Breast epithelium (tissue), 4 donors: Measurements from ENCODE around the gene KYNU. TPM values are rescaled to one million over a fixed set of nuclear protein-coding genes. Genes with fewer than 3 reads are reported as not detected.
A peak's percentile ranks its signal among the peaks of the same experiment; 100 is the strongest.
"Not testable (repeated sequence)": the region's sequence is repeated elsewhere in the genome, so short reads cannot be mapped to it uniquely, and the experiment has no call there.

Source experiments
- DNase-seq, 2 donors: peaks; one replicate each; pipeline ENCODE4 v3.0.0-alpha.2; 2019; ENCODE audit warnings: low spot score in 2 of 2
- H3K27ac ChIP-seq, 2 donors: fragments of 200-600 bp; sonication (generic) in 1 of 2; one replicate each; pipeline ENCODE4 v1.5.1; 2016 to 2019; ENCODE audit warnings: mild to moderate bottlenecking in 1 of 2
- H3K27me3 ChIP-seq, 2 donors: fragments of 200-600 bp; sonication (generic) in 1 of 2; one replicate each; pipeline versions ENCODE4 v1.5.1 to v1.6.0; 2017 to 2019; ENCODE audit warnings: control low read depth in 1 of 2, mild to moderate bottlenecking in 1 of 2
- H3K36me3 ChIP-seq: fragments of 200-600 bp; one replicate; pipeline ENCODE4 v1.5.1; 2019
- H3K4me1 ChIP-seq, 2 donors: fragments of 200-600 bp; sonication (generic); one replicate each; pipeline ENCODE4 v1.5.1; 2016 to 2019; ENCODE audit warnings: control low read depth in 1 of 2
- H3K4me3 ChIP-seq, 3 donors: fragments of 200-600 bp; sonication (generic); 1 replicate in 2 of 3; 2 replicates in 1 of 3; pipeline ENCODE4 v1.5.1; 2016 to 2019; ENCODE audit warnings: mild to moderate bottlenecking in 3 of 3, moderate library complexity in 2 of 3
- H3K9me3 ChIP-seq, 2 donors: fragments of 200-600 bp; sonication (generic) in 1 of 2; one replicate each; pipeline ENCODE4 v1.5.1; 2016 to 2019; ENCODE audit warnings: control low read depth in 1 of 2
- POLR2A ChIP-seq: fragments of 450-650 bp; IDR thresholded peaks from one replicate; pipeline ENCODE4 v1.6.1; 2016; ENCODE audit warnings: antibody characterized with exemption, mild to moderate bottlenecking, moderate library complexity
- POLR2AphosphoS5 ChIP-seq, 3 donors: sonication (generic); formaldehyde crosslinking; IDR thresholded peaks; one replicate each; pipeline ENCODE4 v1.6.1; 2017; ENCODE audit warnings: antibody characterized with exemption in 3 of 3
- intact Hi-C: fragments of 100-400 bp; cut with DNase I; formaldehyde crosslinking; loops from one replicate; pipeline ENCODE4 v1.15.1; 2023; ENCODE audit warnings: low total_unique reads
- total RNA-seq, 3 donors: library from RNA; depleted of rRNA; stranded (reverse); fragments of >200 nt; gene quantifications; one replicate each; pipeline ENCODE4 v1.1.0, GENCODE V29; 2016
- TF ChIP-seq, protein P1 (sequence below), 3 donors: fragments of 450-650 bp; IDR thresholded peaks; one replicate each; pipeline ENCODE4 v1.5.1; 2016 to 2017; ENCODE audit warnings: antibody characterized with exemption in 3 of 3, mild to moderate bottlenecking in 3 of 3, moderate library complexity in 3 of 3

Gene KYNU
- total RNA-seq, 3 donors from 2014 or later: 6.9 to 13.1 (median 11.7) TPM

DNA sequence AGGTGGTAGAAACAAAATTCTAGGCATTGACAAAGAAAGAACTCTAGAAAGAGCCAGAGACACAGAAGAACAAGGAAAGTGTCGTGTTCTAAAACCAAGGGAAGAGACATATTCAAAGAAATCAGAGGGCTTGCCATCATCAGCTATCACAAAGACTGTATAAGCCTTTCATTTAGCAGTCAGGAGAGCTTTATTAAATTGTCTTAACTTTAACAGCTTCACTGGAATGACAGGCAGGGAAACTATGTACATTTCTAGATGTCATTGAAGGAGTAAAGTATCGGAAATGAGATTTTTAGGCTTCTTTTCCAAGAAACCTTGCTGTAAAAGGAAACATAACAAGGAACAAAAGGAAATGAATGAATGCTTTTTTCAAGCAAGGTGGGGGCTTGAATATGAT, 15.8 kb downstream of the KYNU start:
- intact Hi-C loops: no loop called here
- H3K36me3 ChIP-seq: no peaks in the 10 kb centered on the region
- H3K27ac ChIP-seq: no peak overlapping the region

DNA sequence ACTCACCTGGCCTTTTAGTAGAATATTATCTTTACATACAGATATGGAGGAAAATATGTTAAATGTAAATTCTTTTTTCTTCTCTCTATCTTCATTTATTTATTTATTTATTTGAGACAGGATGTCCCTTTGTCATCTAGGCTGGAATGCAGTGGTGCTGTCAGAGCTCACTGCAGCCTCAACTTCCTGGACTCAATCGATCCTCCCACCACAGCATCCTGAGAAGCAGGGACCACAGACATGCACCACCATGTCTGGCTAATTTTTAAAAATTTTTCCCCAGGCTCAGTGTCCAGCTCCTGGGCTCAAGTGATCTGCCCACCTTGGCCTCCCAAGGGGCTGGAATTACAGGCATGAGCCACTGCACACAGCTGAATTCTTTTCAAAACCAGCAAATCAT, 20.3 kb downstream of the KYNU start:
- no peak for DNase-seq
- no peaks in the 10 kb centered on the region for H3K27me3 ChIP-seq
- H3K36me3 ChIP-seq: no peaks in the 10 kb centered on the region
- H3K4me3 ChIP-seq: no peak overlapping the region
- no peak for TF ChIP-seq POLR2A
- TF ChIP-seq POLR2AphosphoS5 (IDR thresholded peaks at IDR 0.05): no peak
- TF ChIP-seq, protein P1, sequence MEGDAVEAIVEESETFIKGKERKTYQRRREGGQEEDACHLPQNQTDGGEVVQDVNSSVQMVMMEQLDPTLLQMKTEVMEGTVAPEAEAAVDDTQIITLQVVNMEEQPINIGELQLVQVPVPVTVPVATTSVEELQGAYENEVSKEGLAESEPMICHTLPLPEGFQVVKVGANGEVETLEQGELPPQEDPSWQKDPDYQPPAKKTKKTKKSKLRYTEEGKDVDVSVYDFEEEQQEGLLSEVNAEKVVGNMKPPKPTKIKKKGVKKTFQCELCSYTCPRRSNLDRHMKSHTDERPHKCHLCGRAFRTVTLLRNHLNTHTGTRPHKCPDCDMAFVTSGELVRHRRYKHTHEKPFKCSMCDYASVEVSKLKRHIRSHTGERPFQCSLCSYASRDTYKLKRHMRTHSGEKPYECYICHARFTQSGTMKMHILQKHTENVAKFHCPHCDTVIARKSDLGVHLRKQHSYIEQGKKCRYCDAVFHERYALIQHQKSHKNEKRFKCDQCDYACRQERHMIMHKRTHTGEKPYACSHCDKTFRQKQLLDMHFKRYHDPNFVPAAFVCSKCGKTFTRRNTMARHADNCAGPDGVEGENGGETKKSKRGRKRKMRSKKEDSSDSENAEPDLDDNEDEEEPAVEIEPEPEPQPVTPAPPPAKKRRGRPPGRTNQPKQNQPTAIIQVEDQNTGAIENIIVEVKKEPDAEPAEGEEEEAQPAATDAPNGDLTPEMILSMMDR (IDR thresholded peaks at IDR 0.05): no peak
- no peak overlapping the region for H3K27ac ChIP-seq
- intact Hi-C loops: no loop called here
- no peaks in the 10 kb centered on the region for H3K4me1 ChIP-seq
- no peaks in the 10 kb centered on the region for H3K9me3 ChIP-seq

More for the DNA sequence above, 15.8 kb downstream of the KYNU start:
- H3K27me3 ChIP-seq: no peaks in the 10 kb centered on the region
- TF ChIP-seq POLR2A: no peak
- no peaks in the 10 kb centered on the region for H3K9me3 ChIP-seq
- DNase-seq: no peak
- H3K4me1 ChIP-seq: no peaks in the 10 kb centered on the region
- no peak overlapping the region for H3K4me3 ChIP-seq

DNA sequence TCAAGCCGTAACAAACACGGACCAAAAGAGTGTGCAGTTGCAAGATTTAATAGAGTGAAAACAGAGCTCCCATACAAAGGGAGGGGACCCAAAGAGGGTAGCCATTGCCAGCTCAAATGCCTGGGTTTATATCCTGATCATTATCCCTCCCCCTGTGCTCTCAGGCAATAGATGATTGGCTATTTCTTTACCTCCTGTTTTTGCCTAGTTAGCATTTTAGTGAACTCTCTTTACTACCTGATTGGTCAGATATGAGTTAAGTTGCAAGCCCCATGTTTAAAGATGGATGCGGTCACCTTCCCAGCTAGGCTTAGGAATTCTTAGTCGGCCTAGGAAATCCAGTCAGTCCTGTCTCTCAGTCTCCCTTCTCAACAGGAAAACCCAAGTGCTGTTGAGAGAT, 22.9 kb downstream of the KYNU start:
- H3K27ac ChIP-seq, H3K9me3 ChIP-seq, H3K4me1 ChIP-seq, H3K27me3 ChIP-seq, DNase-seq, H3K36me3 ChIP-seq, intact Hi-C loops, H3K4me3 ChIP-seq: not testable (repeated sequence)

DNA sequence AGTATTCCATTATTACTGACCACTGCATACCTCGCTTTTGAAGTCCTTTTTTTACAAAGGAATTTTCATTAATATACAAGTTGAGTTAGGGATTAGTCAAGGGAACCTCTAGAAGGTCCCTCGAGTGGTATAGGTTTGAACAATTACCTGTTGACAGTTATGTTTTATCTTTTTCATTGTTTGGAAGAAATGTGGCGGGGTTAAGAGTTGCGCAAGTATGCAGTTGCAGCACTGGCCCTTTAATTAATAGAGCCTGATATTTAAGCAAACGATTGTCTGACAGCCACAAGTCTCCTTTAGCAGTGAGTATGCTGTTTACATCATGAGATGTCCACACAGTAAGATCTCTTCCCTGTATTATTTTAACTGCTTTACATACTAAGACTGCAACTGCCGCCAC, 24.3 kb downstream of the KYNU start:
- H3K9me3 ChIP-seq: no peaks in the 10 kb centered on the region
- no peak overlapping the region for H3K4me3 ChIP-seq
- intact Hi-C loops: no loop called here
- DNase-seq: no peak
- TF ChIP-seq POLR2A: no peak
- no peak for TF ChIP-seq POLR2AphosphoS5 (IDR thresholded peaks at IDR 0.05)
- TF ChIP-seq, protein P1 (IDR thresholded peaks at IDR 0.05): no peak
- H3K36me3 ChIP-seq: no peaks in the 10 kb centered on the region
- H3K4me1 ChIP-seq: no peaks in the 10 kb centered on the region
- H3K27me3 ChIP-seq: no peaks in the 10 kb centered on the region
- peak overlapping the region in 1 of 2 donors; percentile 78 for H3K27ac ChIP-seq

DNA sequence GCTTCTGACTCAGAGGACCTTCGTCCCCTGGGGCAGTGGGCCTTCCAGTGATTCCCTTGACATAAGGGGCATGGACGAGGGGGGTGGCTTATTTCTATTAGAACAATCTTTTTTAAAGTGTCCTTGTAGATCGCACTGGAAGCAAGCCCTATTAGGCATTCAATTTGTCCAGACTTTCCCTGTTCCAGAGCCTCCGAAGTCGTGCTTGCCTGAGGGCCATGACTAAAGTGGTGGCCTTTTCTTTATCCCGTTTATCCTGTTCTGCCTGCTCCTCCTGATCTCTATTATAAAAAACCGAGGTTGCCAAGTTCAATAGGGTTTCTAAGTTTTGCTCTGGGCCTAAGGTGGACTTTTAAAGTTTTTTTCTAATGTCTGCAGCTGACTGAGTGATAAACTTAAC, 26.3 kb downstream of the KYNU start:
- H3K9me3 ChIP-seq, H3K4me1 ChIP-seq, H3K36me3 ChIP-seq, intact Hi-C loops, H3K27me3 ChIP-seq, H3K4me3 ChIP-seq: not testable (repeated sequence)
- TF ChIP-seq POLR2AphosphoS5 (IDR thresholded peaks at IDR 0.05): peak in 1 of 3 donors; percentile 61
- DNase-seq: peak; percentile 59 to 66
- H3K27ac ChIP-seq: peak overlapping the region; percentile 78 to 79

DNA sequence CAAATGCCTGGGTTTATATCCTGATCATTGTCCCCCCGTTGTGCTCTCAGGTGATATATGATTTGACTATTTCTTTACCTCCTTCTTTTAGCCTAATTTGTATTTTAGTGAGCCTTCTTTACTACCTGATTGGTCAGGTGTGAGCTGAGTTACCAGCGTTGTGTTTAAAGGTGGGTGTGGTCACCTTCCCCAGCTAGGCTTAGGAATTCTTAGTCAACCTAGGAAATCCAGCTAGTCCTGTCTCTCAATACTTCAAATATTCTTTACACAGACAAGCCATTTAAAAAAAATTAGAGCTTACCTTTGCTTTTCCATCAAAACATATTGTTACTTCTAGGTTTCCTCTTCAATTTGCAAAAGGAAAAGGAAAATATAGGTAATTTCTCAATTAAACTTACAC, 30.2 kb downstream of the KYNU start:
- no peak for TF ChIP-seq POLR2A
- Histone ChIP-seq H3K4me3 (no peak overlapping the region), H3K27me3 (no peaks in the 10 kb centered on the region), H3K4me1 (no peaks in the 10 kb centered on the region), H3K9me3 (no peaks in the 10 kb centered on the region), H3K27ac (no peak overlapping the region), H3K36me3 (no peaks in the 10 kb centered on the region)
- DNase-seq: no peak
- intact Hi-C loops: no loop called here

DNA sequence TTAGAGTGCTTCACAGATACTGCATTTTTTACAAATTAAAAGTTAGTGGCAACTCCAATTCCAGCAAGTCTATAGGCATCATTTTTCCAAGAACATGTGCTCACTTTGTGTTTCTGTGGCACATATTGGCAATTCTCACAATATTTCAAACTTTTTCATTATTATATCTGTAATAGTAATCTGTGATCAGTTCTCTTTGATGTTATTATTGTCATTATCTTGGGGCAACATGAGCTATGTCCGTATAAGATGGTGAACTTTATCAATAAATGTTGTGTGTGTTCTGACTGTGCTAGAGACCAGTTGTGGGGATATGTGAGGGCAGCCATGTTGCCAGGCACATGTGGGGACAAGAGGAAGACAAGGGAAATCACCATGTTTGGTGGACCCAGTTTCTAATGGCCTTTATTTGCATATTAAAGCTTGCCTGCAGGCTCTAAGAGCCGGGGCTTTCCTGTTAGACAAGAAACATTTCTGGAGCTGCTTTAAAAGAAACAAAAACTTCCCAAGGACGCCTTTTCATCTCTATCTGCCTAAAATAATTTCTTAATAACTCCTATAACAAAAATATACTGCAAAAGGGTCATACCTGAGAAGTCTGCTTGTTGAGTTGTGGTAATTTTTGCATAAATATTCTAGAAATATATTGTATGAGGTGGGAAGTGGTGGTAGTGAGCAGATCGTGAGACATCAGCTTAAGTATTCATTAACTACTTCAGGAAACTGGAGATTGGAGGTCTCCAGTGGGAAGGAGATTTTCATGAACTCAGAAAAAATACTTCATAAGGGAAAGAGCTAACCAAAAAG, 37.2 kb downstream of the KYNU start:
- H3K36me3 ChIP-seq: no peaks in the 10 kb centered on the region
- H3K4me1 ChIP-seq: no peaks in the 10 kb centered on the region
- peak overlapping the region in 1 of 2 donors; percentile 21 for H3K27ac ChIP-seq
- intact Hi-C loops: no loop called here
- no peaks in the 10 kb centered on the region for H3K27me3 ChIP-seq
- DNase-seq: no peak
- no peak for TF ChIP-seq POLR2AphosphoS5 (IDR thresholded peaks at IDR 0.05)
- H3K4me3 ChIP-seq: no peak overlapping the region
- peaks cover 0 to 4% of the 10 kb centered on the region in 2 donors for H3K9me3 ChIP-seq
